Skeletal muscle tissue (tissue), 4 donors: Measurements from ENCODE around the gene UBASH3B. TPM values are rescaled to one million over a fixed set of nuclear protein-coding genes. Genes with fewer than 3 reads are reported as not detected.

ENCODE experiments used
- H3K27ac ChIP-seq: one replicate; pipeline ENCODE4 v1.7.0; 2013; ENCODE audit warnings: mild to moderate bottlenecking, low read depth, low read length, inconsistent platforms
- H3K27me3 ChIP-seq, 3 donors: one replicate each; pipeline ENCODE4 v1.7.0; 2013; ENCODE audit warnings: low read length in 3 of 3; ENCODE audit not compliant: control insufficient read depth in 3 of 3, insufficient read depth in 3 of 3
- H3K36me3 ChIP-seq, 3 donors: one replicate each; pipeline ENCODE4 v1.7.0; 2013; ENCODE audit warnings: low read length in 3 of 3; ENCODE audit not compliant: control insufficient read depth in 3 of 3, insufficient read depth in 3 of 3
- H3K4me1 ChIP-seq, 3 donors: one replicate each; pipeline ENCODE4 v1.7.0; 2013; ENCODE audit warnings: low read length in 3 of 3, mild to moderate bottlenecking in 3 of 3; ENCODE audit not compliant: control insufficient read depth in 3 of 3, insufficient read depth in 3 of 3
- H3K4me3 ChIP-seq, 3 donors: one replicate each; pipeline ENCODE4 v1.7.0; 2013; ENCODE audit warnings: low read length in 3 of 3
- H3K9ac ChIP-seq, 3 donors: one replicate each; pipeline ENCODE4 v1.7.0; 2013; ENCODE audit warnings: low read length in 3 of 3, mild to moderate bottlenecking in 3 of 3, moderate library complexity in 2 of 3, low read depth in 1 of 3
- H3K9me3 ChIP-seq, 3 donors: one replicate each; pipeline ENCODE4 v1.7.0; 2013; ENCODE audit warnings: low read length in 3 of 3; ENCODE audit not compliant: control insufficient read depth in 3 of 3
- total RNA-seq: library from RNA; depleted of rRNA; stranded (reverse); fragments of >200 nt; gene quantifications from one replicate; pipeline ENCODE4 v1.2.3, GENCODE V29; 2014
- donor health status: Osteomylitis.

UBASH3B gene
- total RNA-seq, 1 donor from 2014 or later: 4.2 TPM

- no peaks in the 10 kb centered on the region for H3K9me3 ChIP-seq
These were observed 100.4 kb downstream of the UBASH3B start for GRCh38 chr11:122755941-122756340.

GRCh38 chr11:122756417-122756816 is 100.9 kb downstream of the UBASH3B start:
- H3K27me3 ChIP-seq: peaks cover 0 to 3% (median 0%) of the 10 kb centered on the region in 3 donors
- no peak overlapping the region for H3K4me3 ChIP-seq
- no peaks in the 10 kb centered on the region for H3K36me3 ChIP-seq
- H3K27ac ChIP-seq: no peak overlapping the region
- no peak overlapping the region for H3K9ac ChIP-seq
- no peaks in the 10 kb centered on the region for H3K9me3 ChIP-seq
- H3K4me1 ChIP-seq: peaks cover 0 to 13% (median 0%) of the 10 kb centered on the region in 3 donors

More at GRCh38 chr11:122755941-122756340, 100.4 kb downstream of the UBASH3B start:
- Histone ChIP-seq H3K36me3 (no peaks in the 10 kb centered on the region), H3K9ac (no peak overlapping the region), H3K27ac (no peak overlapping the region), H3K4me3 (no peak overlapping the region), H3K4me1 (peaks cover 0 to 13% (median 0%) of the 10 kb centered on the region in 3 donors), H3K27me3 (peaks cover 0 to 3% (median 0%) of the 10 kb centered on the region in 3 donors)

- Histone ChIP-seq H3K4me1 (peaks cover 0 to 13% (median 0%) of the 10 kb centered on the region in 3 donors), H3K4me3 (no peak overlapping the region), H3K9me3 (no peaks in the 10 kb centered on the region), H3K27ac (no peak overlapping the region), H3K9ac (no peak overlapping the region), H3K36me3 (no peaks in the 10 kb centered on the region), H3K27me3 (peaks cover 0 to 3% (median 0%) of the 10 kb centered on the region in 3 donors)
These were observed 101.7 kb downstream of the UBASH3B start for GRCh38 chr11:122757201-122757600.

- no peaks in the 10 kb centered on the region for H3K9me3 ChIP-seq
- peaks cover 0 to 13% (median 0%) of the 10 kb centered on the region in 3 donors for H3K4me1 ChIP-seq
- H3K27ac ChIP-seq: no peak overlapping the region
- H3K4me3 ChIP-seq: no peak overlapping the region
- no peaks in the 10 kb centered on the region for H3K36me3 ChIP-seq
- no peak overlapping the region for H3K9ac ChIP-seq
- peaks cover 0 to 3% (median 0%) of the 10 kb centered on the region in 3 donors for H3K27me3 ChIP-seq
These were observed 102.8 kb downstream of the UBASH3B start for GRCh38 chr11:122758339-122758738.

- no peaks in the 10 kb centered on the region for H3K9me3 ChIP-seq
- H3K4me1 ChIP-seq: peaks cover 0 to 13% (median 0%) of the 10 kb centered on the region in 3 donors
- H3K4me3 ChIP-seq: no peak overlapping the region
- H3K9ac ChIP-seq: no peak overlapping the region
- H3K36me3 ChIP-seq: no peaks in the 10 kb centered on the region
- H3K27ac ChIP-seq: no peak overlapping the region
- peaks cover 0 to 3% (median 0%) of the 10 kb centered on the region in 3 donors for H3K27me3 ChIP-seq
These were observed 103.5 kb downstream of the UBASH3B start for GRCh38 chr11:122758974-122759373.

GRCh38 chr11:122763108-122763507 is 107.6 kb downstream of the UBASH3B start:
- H3K27me3 ChIP-seq: peaks cover 0 to 3% (median 0%) of the 10 kb centered on the region in 3 donors
- no peak overlapping the region for H3K27ac ChIP-seq
- no peaks in the 10 kb centered on the region for H3K4me1 ChIP-seq
- no peaks in the 10 kb centered on the region for H3K36me3 ChIP-seq
- H3K4me3 ChIP-seq: no peak overlapping the region
- no peak overlapping the region for H3K9ac ChIP-seq
- no peaks in the 10 kb centered on the region for H3K9me3 ChIP-seq

- no peaks in the 10 kb centered on the region for H3K36me3 ChIP-seq
- H3K9ac ChIP-seq: no peak overlapping the region
- H3K4me1 ChIP-seq: no peaks in the 10 kb centered on the region
- peaks cover 0 to 2% (median 0%) of the 10 kb centered on the region in 3 donors for H3K27me3 ChIP-seq
- H3K27ac ChIP-seq: no peak overlapping the region
- H3K4me3 ChIP-seq: no peak overlapping the region
- H3K9me3 ChIP-seq: no peaks in the 10 kb centered on the region
These were observed 109.0 kb downstream of the UBASH3B start for GRCh38 chr11:122764371-122765090.

GRCh38 chr11:122765487-122766131 is 110.1 kb downstream of the UBASH3B start:
- Histone ChIP-seq H3K4me3 (no peak overlapping the region), H3K9ac (no peak overlapping the region), H3K27ac (no peak overlapping the region), H3K36me3 (no peaks in the 10 kb centered on the region), H3K27me3 (no peaks in the 10 kb centered on the region), H3K9me3 (no peaks in the 10 kb centered on the region), H3K4me1 (no peaks in the 10 kb centered on the region)

- H3K4me1 ChIP-seq: no peaks in the 10 kb centered on the region
- H3K27ac ChIP-seq: no peak overlapping the region
- H3K4me3 ChIP-seq: no peak overlapping the region
- no peaks in the 10 kb centered on the region for H3K36me3 ChIP-seq
- H3K9me3 ChIP-seq: no peaks in the 10 kb centered on the region
- no peak overlapping the region for H3K9ac ChIP-seq
- peaks cover 0 to 2% (median 0%) of the 10 kb centered on the region in 3 donors for H3K27me3 ChIP-seq
These were observed 113.7 kb downstream of the UBASH3B start for GRCh38 chr11:122769126-122769780.

- H3K36me3 ChIP-seq: no peaks in the 10 kb centered on the region
- H3K9me3 ChIP-seq: no peaks in the 10 kb centered on the region
- H3K27me3 ChIP-seq: peaks cover 0 to 5% (median 0%) of the 10 kb centered on the region in 3 donors
- H3K4me3 ChIP-seq: no peak overlapping the region
- H3K9ac ChIP-seq: no peak overlapping the region
- no peaks in the 10 kb centered on the region for H3K4me1 ChIP-seq
- no peak overlapping the region for H3K27ac ChIP-seq
These were observed 117.4 kb downstream of the UBASH3B start for GRCh38 chr11:122772945-122773344.
